Stimulated activated naive CD8-positive, alpha-beta T cell treated with anti-CD3 and anti-CD28 coated beads, Interleukin-15, Interleukin-2, amounts not matched to agents 100 U/mL and 50 U/mL, for 24 hours (primary cell): Measurements from ENCODE around the gene BCL2L13.

Experiments used
- ATAC-seq: fragments of 150-1000 bp; cut with Tn5 transposase; one replicate; pipeline ENCODE4 v1.10.0; 2021
- DNase-seq: peaks from one replicate; pipeline ENCODE4 v3.0.0; 2021

The BCL2L13 gene

DNA sequence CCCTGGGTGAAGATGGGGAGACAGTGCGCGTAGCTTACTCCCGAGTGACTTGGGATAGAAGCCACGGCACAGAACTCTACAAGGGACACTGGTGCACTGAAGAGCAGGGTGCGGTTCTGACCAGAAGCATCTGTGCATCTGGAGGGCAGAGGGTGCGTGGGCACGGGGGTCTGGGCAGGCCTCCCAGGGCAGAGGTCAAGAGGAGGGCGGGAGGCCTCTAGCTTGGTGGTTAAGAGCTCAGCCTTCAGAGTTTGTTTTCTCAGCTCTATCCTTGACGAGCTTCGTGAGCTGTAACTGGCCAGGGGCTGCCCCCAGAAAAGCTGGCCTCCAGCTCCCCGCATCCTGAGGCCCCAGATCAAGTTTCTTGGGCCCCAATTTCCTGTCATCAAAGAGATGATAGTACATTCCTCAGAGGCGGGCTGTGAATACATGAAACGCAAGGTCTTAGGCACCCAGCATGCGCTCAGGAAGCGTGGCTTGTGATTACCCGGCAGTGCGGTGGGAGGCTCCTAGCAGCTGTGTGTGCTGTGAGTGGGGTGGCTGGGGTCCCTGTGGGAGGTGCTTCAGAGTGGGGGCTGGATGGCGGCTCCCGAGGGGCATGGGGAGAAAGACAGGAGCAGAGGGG is 141.7 kb downstream of the BCL2L13 start:
- DNase-seq: no peak
- no peak for ATAC-seq
